SH-SY5Y (cell line): Measurements from ENCODE around the gene HPS3.

Experiments
- GATA2 ChIP-seq: IDR thresholded peaks from 2 replicates; pipeline ENCODE4 v1.6.1; 2011; ENCODE audit warnings: mild to moderate bottlenecking, low read depth, low read length
- GATA3 ChIP-seq: IDR thresholded peaks from 2 replicates; pipeline ENCODE4 v1.6.1; 2011; ENCODE audit warnings: low read depth, mild to moderate bottlenecking, low read length, moderate library complexity

DNA sequence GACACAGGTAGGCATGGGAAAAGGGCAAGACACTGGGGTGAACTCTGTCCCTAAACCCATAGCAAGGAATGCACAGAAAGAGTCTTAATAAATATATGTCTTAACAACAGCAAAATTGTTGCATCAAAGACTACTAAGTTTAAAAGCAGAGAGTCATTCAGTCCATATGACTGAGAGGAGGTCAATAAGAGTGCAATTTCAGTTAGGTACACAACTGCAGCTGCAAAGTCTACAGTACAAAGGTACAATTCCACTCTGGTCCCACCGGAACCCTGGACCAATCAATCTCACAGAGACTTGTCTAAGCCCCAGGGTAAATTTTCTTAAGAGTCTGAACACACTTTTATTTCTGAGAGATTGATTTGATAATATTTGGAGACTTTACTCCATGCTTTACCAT lies 85.3 kb downstream of the HPS3 start:
- TF ChIP-seq GATA2 (no peak), GATA3 (no peak)
